ENCODE results near the gene MYO1F. TPM values are rescaled to one million over a fixed set of nuclear protein-coding genes. Genes with fewer than 3 reads are reported as not detected.

MYO1F gene
- total and polyA plus RNA-seq, 8 donors = 3.0 to 54.8 (median 18.8) TPM

DNA sequence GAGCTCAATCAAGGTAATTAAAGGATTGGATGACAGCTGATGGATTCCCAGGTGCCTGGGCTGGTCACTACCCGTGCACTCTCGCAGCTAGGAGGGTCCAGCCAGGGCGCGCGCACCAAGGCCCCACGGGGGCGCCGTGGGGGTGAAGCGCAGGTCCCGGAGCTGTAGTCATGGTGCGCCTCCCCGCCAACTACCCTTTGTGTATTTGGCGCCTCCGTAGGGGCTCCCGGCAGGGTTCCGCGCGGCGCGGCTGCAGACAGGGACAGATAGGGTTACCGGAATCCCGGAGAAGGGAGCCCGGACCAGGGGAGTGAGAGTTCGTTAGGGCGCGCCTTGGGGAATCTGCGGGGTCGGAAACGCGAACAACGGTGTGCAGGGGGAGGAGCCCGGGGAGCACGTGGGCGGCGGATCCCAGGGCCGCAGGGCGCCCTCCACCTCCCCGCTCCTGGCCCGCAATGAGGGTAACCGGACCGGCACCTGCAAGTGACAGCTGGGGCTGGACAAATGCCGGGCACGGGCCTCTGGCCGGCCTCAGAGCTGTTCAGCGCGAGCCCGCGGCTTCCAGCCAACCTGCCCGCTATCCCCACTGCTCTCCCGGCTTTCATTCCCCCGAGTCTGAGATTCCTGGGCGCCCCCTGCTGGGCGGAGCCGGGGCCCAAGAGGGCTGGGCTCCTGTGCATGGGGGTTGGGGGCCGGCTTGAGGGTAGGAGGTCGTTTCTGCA lies 71.4 kb downstream of the MYO1F start:
- H3K4me3 ChIP-seq = peak overlapping the region; percentile 51 to 69 (median 56)
- peaks cover 0 to 21% (median 13%) of the 10 kb centered on the region in 4 donors for H3K36me3 ChIP-seq
- peaks cover 12 to 31% (median 17%) of the 10 kb centered on the region in 4 donors for H3K4me1 ChIP-seq
- TF ChIP-seq EP300 (IDR thresholded peaks at IDR 0.05) (no peak), POLR2A (IDR thresholded peaks at IDR 0.05) (no peak), POLR2AphosphoS5 (IDR thresholded peaks at IDR 0.05) (peak in 1 of 3 donors; percentile 42)
- TF ChIP-seq, protein P1, sequence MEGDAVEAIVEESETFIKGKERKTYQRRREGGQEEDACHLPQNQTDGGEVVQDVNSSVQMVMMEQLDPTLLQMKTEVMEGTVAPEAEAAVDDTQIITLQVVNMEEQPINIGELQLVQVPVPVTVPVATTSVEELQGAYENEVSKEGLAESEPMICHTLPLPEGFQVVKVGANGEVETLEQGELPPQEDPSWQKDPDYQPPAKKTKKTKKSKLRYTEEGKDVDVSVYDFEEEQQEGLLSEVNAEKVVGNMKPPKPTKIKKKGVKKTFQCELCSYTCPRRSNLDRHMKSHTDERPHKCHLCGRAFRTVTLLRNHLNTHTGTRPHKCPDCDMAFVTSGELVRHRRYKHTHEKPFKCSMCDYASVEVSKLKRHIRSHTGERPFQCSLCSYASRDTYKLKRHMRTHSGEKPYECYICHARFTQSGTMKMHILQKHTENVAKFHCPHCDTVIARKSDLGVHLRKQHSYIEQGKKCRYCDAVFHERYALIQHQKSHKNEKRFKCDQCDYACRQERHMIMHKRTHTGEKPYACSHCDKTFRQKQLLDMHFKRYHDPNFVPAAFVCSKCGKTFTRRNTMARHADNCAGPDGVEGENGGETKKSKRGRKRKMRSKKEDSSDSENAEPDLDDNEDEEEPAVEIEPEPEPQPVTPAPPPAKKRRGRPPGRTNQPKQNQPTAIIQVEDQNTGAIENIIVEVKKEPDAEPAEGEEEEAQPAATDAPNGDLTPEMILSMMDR (IDR thresholded peaks at IDR 0.05) = peak in 6 of 7 experiments; percentile 60 to 89 (median 73)
- peaks cover 0 to 6% (median 0%) of the 10 kb centered on the region in 3 donors for H3K27me3 ChIP-seq
- WGBS, 5 donors = 0 to 1% (median 1%) methylated on average over 47 to 56 of the region's 56 CpGs
- intact Hi-C loops (cut with DNase I; ENCODE audit: low total_unique reads) = loop anchor here (10.0 kb wide), 1 partner anchor 101 kb away; no protein-coding TSS in a partner anchor
- DNase-seq = peak; percentile 83 to 90
- H3K9me3 ChIP-seq = no peaks in the 10 kb centered on the region
- H3K27ac ChIP-seq = peak overlapping the region in 4 of 5 donors; percentile 1 to 70 (median 36)

DNA sequence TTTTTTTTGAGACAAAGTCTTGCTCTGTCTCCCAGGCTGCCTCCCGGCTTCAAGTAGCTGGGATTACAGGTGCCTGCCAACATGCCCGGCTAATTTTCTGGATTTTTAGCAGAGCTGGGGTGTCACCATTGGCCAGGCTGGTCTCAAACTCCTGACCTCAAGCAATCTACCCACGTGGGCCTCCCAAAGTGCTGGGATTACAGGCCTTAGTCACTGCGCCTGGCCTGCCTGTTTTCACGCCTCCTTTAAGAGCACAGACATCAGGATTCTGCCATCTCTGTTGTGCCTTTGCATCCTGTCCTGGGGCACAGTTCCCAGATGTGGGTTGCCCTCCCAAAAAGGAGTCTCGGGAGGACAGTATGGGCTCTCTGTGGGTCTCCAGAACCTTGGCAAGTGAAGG lies 72.3 kb downstream of the MYO1F start:
- TF ChIP-seq POLR2A (IDR thresholded peaks at IDR 0.05) (no peak), EP300 (IDR thresholded peaks at IDR 0.05) (no peak), POLR2AphosphoS5 (IDR thresholded peaks at IDR 0.05) (no peak)
- intact Hi-C loops (cut with DNase I; ENCODE audit: low total_unique reads) = loop anchor here (10.0 kb wide), 1 partner anchor 100 kb away; no protein-coding TSS in a partner anchor
- WGBS, 5 donors = 75 to 84% (median 81%) methylated on average over 6 of the region's 6 CpGs
- Histone ChIP-seq H3K27ac (no peak overlapping the region), H3K27me3 (peaks cover 0 to 6% (median 0%) of the 10 kb centered on the region in 3 donors), H3K9me3 (no peaks in the 10 kb centered on the region), H3K4me3 (no peak overlapping the region), H3K36me3 (peaks cover 0 to 13% (median 6%) of the 10 kb centered on the region in 4 donors), H3K4me1 (peaks cover 12 to 31% (median 17%) of the 10 kb centered on the region in 4 donors)
- DNase-seq = no peak

DNA sequence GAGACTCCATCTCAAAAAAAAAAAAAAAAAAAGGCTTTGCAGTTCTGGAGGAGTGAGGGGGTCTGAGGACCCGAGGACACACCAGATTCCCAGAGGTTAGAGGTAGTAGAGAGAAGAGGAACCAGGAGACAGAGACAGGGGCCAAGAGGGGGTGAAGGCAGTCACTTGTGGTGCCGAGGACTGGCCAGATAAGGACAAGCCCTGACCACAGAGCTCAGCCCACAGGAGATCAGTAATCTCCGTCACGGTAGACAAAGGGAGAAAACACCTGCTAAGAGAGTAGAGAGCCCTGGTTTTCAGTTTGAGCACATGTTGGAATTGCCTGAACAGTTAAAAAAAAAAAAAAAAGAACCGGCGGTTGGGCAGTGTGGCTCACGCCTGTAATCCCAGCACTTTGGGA lies 73.1 kb downstream of the MYO1F start:
- intact Hi-C loops (cut with DNase I; ENCODE audit: low total_unique reads) = loop anchor here (10.0 kb wide), 1 partner anchor 99 kb away; no protein-coding TSS in a partner anchor
- peak in 1 of 2 donors; percentile 2 for DNase-seq

DNA sequence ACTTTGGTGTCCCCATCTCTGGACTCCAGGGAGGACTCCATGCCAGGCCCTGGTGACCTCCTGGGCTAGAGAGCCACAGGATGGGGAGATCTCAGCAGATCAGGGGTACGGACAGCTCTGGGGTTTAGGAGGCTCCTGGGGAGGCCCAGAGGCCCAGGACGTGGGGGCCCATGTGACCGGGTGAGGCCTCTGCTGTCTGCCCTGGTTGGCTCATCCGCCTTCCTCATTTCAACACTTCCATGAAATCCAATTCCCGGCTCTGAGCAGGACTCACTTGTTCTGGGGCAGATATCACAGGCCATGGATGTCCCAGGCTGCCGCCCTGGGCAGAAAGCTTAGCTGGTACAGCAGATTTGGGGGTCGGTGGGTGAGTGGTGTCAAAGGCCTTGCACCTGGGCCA lies 73.7 kb downstream of the MYO1F start:
- WGBS, 5 donors = 77 to 96% (median 91%) methylated on average over 6 to 7 of the region's 7 CpGs
- Histone ChIP-seq H3K36me3 (no peaks in the 10 kb centered on the region), H3K27me3 (peaks cover 0 to 6% (median 0%) of the 10 kb centered on the region in 3 donors), H3K9me3 (no peaks in the 10 kb centered on the region), H3K27ac (peak overlapping the region in 2 of 5 donors; percentile 2 to 23), H3K4me1 (peaks cover 12 to 31% (median 17%) of the 10 kb centered on the region in 4 donors), H3K4me3 (no peak overlapping the region)
- intact Hi-C loops (cut with DNase I; ENCODE audit: low total_unique reads) = loop anchor here (10.0 kb wide), 1 partner anchor 99 kb away; no protein-coding TSS in a partner anchor
- no peak for TF ChIP-seq EP300 (IDR thresholded peaks at IDR 0.05)
- no peak for TF ChIP-seq POLR2A (IDR thresholded peaks at IDR 0.05)
- TF ChIP-seq, protein P1 (IDR thresholded peaks at IDR 0.05) = no peak
- TF ChIP-seq POLR2AphosphoS5 (IDR thresholded peaks at IDR 0.05) = no peak
- DNase-seq = no peak

More for the DNA sequence above, 73.1 kb downstream of the MYO1F start:
- no peak overlapping the region for H3K4me3 ChIP-seq
- TF ChIP-seq EP300 (IDR thresholded peaks at IDR 0.05) = no peak
- TF ChIP-seq POLR2A (IDR thresholded peaks at IDR 0.05) = no peak
- TF ChIP-seq, protein P1 (IDR thresholded peaks at IDR 0.05) = no peak
- TF ChIP-seq POLR2AphosphoS5 (IDR thresholded peaks at IDR 0.05) = no peak
- peaks cover 0 to 6% (median 0%) of the 10 kb centered on the region in 3 donors for H3K27me3 ChIP-seq
- WGBS, 5 donors = 65 to 77% (median 71%) methylated on average over 7 of the region's 7 CpGs
- H3K36me3 ChIP-seq = peaks cover 0 to 6% (median 0%) of the 10 kb centered on the region in 4 donors
- peak overlapping the region in 2 of 5 donors; percentile 2 to 4 for H3K27ac ChIP-seq
- H3K9me3 ChIP-seq = no peaks in the 10 kb centered on the region
- H3K4me1 ChIP-seq = peaks cover 12 to 31% (median 17%) of the 10 kb centered on the region in 4 donors
